ENCODE measurements around the gene KLHL42.

Gene KLHL42

DNA sequence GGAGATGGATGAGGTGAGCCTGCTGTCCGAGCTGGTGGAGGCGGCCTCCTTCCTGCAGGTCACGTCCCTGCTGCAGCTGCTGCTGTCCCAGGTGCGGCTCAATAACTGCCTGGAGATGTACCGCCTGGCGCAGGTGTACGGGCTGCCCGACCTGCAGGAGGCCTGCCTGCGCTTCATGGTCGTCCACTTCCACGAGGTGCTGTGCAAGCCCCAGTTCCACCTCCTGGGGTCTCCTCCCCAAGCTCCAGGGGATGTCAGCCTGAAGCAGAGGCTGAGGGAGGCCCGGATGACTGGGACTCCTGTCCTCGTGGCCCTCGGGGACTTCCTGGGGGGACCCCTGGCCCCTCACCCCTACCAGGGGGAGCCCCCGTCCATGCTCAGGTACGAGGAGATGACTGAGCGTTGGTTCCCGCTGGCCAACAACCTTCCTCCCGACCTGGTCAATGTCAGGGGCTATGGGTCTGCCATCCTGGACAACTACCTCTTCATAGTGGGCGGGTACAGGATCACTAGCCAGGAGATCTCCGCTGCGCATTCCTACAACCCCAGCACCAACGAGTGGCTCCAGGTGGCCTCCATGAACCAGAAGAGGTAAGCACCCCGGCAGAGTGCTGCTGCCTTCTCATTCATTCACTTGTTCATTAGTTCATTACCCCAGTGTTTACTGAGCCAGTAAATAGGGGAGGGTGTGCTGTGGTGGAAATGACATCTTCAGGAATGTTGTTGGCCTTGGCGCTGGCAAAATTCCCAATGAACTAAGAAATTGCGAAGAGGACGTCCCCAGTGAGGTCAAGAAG, 777 bp downstream of the KLHL42 start:
- DNase-seq (ENCODE audit: low read depth) = peak; percentile 80

DNA sequence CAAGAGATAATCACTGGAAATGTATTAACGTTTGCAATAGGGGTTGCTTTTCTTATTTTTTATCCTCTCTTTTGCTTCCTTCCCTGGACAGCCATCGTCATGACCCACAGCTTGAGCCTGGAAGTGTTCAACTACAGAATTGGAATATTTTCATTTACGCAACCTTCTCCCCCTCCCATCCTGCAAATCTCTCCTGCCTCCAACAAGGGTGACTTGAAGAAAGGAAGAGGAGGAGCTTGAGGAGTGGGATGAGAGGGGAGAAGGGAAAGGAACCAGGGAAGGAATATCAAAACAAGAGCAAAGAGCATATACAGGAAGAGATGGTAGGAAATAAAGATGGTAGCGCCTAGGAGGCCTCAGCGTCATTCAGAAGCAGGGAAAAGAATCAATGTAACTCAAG, 1.6 kb downstream of the KLHL42 start:
- DNase-seq (ENCODE audit: low read depth) = no peak

DNA sequence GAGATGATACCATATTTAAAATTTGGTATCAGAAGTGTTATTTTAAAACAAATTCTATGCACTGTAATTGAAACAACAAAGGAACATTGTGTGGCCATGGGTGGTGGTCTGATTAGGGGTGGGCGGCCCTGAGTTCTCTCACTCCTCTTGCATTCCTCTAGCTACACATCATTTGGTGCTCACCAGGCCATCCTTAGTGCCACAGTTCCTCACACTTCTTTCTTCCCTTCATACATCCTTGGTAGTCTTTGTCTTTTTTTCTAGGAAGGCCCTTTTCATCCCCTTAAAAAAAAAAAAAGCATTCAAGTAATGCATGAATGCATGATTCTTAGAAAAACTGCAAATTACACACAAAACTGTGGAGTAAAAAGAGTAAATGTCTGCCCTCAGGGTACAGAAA, 2.4 kb downstream of the KLHL42 start:
- DNase-seq (ENCODE audit: low read depth) = peak; percentile 15

DNA sequence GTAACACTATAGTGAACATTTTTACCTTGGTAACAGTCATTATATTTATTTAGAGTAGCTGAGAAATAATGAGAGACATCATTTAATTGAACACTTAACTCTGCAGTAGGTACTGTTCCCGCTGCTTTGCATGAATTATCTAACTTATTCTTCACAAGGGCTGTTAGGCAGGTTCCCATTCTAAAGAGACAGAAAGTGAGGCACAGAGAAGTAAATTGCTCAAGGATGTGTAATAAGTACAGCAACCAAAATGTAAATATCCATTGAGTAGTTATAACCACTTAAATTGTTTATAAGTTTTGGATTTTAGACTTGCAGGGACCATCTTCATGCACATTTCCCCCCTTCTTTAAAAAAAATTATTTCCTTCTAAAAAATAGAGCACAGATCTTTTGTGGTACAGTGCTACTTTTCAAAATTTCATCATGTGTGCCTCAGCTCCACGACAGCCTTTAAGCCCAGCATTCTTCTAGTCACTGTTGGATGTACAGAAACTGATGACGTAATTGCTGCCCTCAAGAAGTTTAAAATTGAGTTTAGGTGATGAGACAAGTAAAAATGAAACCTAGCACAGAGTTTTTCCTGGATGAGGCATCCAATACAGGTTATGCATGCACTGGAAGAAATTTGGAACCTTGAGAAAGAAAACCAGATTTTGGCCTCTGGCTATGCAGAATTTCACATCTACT, 6.0 kb downstream of the KLHL42 start:
- peak; percentile 96 for DNase-seq (ENCODE audit: low read depth)

DNA sequence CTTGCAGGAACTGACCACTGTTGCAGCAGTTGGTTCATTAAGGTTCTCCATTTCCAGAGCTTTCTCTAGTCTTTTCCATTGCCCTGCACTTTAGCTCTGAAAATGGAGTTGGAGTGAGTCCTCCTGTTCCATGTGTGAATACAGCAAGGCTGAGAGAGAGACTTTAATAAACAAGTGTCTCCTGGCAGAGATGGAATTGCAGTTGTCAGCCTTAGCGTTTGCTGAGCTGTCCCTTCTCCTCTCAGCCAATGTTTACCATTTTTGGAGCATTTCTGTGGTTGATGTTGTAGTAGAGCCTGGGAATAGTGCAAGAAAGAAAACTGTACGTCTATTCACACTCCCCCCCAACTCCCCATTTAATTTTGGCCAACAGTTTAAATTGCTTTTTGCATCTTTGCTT, 7.5 kb downstream of the KLHL42 start:
- DNase-seq (ENCODE audit: low read depth) = no peak

DNA sequence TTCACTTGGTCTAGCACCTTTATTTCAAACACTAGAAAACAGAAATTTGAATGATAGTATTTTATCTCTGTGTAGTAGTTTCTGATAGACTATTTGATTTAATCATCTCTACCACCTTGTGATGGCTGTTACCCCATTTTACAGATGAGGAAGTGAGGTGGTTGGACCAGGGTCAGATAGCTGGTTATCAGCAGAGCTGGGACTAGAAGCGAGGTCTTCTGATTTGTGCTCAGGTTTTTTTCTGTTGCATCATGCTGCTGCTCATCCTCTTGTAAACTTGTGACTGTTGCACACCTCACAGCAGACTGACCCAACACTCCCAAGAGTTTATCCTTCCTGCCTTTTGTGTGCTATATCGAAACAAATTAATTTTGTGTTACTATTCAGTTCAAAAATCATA, 10.1 kb downstream of the KLHL42 start:
- no peak for DNase-seq (ENCODE audit: low read depth)

DNA sequence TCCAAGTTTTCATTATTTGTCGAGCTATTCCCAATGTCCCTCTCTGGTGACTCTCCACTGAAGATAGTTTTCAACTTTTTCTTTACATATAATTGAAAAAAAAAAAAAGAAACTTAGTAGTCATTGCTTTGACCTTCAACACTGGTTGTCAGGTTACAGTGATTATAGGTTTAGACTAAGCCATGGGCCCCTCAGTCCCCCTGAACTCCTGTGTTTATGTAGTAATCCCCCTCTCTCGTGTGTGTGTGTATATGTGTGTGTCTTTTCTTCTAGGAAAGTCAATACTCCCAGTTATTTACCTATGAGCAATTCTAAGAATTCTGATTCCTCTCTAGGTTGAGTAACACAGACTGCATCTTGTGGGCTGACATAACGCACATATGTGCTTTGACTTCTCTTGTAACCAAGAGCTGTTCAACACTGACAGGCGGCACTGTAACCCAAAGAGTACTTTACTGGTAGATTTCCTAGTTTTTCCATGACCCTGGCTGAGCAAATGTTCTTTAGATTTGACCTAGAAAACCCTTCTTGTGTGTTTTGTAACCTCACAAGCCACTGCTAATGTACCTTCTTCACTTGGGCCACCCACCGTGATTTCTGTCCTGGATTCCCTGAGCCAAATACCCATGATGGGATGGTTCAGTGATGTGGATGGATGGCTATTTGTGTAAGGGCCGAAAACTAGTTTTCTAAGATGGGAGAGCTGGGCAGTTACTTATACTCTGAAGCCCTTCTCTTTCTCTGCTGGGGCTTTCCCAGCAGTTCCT, 15.0 kb downstream of the KLHL42 start:
- no peak for DNase-seq (ENCODE audit: low read depth)

DNA sequence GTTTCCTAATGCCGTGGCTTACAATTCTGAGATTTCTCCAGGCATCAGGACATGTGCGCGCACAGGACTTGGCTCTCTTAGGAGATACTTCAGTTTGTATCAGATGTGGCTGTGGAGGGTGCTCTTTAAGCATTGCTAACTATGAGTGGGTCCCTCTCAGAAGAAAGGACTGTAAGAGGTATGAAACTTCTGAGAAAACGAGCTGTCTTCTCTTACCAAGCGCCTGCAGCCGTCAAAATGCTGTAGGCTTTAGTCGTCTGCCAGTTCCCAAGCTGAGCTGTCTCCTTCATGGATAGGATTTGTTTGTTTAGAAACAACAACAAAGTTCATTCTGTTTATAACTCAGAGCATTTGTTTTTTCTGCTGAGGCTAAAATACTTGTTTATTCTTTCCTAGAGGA, 16.1 kb downstream of the KLHL42 start:
- no peak for DNase-seq (ENCODE audit: low read depth)

DNA sequence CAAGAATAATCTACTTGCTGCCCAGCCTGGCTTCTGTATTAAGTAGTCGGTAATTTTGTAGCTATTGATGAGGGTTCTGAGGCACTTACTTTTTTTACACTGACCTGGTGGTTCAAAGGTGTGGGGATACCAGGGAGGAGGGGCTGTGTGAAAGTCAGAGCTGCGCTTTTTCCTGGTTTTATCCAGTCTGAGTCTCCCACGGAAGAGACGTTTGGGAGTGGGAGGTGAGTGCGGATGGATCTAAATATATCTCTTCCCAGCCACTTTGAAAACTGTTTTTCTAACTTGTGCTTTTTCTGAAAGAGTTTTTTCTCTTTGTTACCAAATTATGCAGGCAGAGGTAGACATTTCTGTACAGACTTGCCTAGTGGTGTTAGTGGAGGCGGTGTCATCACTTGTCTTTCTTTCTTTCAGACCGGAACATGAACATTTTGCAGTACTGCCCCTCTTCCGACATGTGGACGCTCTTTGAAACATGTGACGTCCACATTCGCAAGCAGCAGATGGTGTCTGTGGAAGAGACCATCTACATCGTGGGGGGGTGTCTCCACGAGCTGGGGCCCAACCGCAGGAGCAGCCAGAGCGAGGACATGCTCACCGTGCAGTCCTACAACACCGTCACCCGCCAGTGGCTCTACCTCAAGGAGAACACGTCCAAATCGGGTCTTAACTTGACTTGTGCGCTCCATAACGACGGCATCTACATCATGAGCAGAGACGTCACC, 17.4 kb downstream of the KLHL42 start:
- no peak for DNase-seq (ENCODE audit: low read depth)

DNA sequence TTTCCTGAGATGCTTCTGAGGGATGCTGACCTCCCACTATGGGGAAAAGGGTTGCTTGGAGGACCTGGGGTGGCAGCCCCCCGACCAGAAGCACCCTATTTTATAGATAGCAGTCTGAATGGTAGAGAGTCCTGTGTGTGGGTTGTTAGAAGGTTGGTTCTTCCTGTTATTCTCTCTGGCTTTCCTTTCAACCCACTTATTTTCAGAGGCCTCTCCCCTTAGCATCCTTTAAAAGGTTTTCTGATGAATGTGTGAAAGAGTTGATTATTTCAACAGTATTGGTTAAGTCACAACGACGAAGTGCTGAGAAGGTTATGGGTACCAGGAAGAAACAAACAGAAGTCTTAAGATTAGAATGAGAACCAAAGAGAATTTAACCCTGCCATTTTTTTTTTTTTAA, 20.8 kb downstream of the KLHL42 start:
- no peak for DNase-seq (ENCODE audit: low read depth)

DNA sequence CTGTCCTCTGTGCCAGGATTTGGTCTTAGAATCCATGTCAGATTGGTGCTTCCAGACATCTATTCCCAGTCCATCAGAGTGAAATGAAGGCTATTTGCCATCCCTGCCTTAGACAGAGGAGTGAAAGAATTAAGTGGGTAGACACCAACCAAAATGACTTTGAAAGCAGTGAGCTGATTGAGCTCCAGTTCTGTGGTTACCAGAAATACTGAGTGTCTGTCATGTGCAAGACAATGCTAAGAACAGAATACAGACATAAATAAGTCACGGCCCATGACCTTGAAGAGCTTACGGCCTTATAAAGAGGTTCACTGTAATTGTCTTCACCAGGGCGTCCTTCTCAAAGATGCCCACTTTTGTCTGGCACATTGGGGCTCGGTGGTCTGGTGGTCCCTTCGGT, 21.6 kb downstream of the KLHL42 start:
- DNase-seq (ENCODE audit: low read depth) = no peak

DNA sequence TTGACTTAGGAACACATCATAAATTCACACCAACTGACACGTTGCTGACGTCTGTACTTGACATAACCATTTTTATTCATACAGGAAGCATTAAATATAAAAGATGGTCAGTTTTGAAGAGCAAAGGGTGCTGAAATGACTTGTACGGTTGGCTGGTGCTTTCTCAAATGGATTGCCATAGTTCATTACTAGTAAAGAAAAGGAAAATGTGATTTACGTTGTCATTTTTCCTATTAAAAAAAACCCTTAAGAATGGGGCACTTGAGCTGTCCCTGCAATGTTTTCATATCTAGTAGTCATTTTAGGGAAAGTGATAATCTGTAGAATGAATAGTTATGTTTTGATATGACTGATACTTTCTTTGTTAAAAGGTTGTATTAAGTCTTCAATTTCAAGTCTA, 22.5 kb downstream of the KLHL42 start:
- no peak for DNase-seq (ENCODE audit: low read depth)

DNA sequence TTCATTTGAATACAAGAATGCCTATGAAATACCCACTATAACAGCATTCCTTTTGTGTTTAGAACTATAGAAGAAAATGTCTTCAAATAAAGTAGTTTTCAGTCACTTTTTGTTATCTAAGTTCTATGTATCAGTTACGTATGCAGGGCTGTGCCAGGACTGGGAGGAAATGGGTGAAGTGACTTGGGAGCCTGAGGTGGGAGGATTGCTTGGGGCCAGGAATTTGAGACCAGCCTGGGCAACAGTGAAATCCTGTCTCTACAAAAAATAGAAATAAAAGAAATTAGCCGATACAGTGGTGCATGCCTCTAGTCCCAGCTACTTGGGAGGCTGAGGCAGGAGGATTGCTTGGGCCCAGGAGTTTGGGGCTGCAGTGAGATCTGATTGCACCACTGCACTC, 22.9 kb downstream of the KLHL42 start:
- DNase-seq (ENCODE audit: low read depth) = no peak

DNA sequence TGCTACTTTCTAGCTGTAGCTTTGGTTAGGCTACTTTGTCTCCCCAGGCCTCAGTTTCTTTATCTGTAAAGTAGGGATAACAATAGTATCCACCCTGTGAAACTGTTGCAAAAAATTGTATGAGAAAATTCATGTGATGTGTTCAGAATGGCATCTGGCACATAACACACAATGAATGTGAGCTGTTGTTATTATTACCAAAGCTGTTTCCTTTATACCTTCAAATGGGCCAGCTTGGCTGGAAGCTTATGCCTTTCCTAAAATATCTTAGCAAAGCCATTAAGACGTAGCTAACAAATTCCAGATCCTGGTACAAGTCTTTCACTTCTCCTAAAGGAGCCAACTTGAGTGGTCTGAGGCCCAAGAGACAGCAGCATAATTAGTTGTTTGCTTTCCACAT, 25.2 kb downstream of the KLHL42 start:
- DNase-seq (ENCODE audit: low read depth) = no peak

DNA sequence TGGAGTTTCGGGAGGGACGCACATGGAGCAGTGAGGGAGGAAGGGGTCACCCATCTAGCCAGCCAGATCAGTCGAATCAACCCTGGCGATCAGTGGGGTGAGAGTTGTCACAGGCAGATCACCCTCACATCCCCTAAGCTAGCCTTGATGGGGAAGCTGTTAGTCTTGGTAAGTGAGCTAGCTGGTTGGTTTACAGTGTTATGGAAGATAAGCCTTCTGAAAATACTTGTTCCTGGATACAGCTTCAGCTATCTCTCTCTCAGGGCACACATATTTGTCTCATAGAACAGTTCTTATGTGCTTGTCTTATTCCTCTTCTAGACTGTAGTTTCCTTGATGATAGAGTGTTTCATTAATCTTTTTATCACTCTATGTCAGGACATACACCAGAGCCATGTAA, 26.2 kb downstream of the KLHL42 start:
- DNase-seq (ENCODE audit: low read depth) = no peak

DNA sequence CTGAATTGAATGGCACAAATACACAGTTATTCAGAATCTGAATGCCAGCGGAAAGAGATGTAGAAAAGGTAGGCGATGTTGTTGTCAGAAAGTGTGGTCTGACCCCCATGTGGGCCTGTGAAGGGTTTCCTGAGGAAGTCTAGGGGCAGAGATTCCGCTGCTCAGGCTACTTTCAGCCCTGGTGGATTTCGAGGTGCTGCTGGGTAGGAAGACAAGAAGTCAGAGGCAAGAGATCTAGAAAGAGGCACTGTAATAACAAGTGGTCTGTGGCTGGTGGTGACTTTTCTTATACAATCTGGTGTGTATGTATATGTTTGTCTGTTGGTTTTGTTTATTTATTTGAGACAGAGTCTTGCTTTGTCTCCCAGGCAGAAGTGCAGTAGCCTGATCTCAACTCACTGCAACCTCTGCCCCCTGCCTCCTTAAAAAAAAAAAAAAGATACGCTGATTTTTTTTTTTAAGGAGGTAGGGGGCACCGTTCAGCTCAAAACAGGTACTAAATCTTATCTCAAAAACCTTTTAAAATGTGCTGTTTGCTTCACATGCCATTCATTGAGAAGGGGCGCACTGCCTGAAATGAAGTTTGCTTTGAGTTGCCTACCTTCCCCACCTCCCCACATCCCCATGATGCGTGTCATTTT, 27.1 kb downstream of the KLHL42 start:
- no peak for DNase-seq (ENCODE audit: low read depth)

DNA sequence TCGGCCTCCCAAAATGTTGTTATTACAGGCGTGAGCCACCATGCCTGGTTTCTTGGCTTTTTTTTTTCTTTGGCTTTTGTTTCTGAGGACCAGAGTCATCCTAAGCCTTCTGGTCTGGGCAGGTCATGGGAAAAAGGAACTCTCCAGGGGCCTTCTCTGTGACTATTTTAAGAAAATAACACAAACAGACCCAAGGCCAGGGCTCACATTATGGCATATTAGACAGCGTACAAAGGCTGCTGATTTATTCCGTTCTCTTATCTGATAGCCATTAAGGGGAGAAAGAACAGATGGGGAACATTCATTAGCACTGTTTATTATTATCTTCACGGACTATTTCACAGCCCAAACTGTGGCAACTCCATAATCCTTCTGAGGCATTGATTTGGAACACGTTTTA, 28.8 kb downstream of the KLHL42 start:
- no peak for DNase-seq (ENCODE audit: low read depth)

DNA sequence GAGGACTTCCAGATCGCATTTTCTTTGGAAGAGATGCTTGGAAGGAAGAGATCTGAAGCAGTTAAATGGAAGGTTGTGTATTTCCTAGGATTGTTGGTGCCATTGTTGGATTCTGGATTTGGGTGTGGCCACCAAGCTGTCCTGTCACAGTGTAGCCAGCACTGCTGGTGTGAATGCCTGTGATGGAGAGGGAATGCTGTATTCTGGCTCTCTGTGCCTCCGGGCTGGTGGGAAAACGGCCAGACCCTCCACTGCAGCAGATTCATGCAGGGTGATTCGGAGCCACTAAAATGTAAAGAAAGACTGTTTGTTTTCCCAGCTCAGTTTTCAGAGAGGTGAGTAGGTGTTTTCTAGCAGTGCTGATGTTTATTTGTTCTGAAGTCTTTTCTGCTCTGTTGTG, 30.7 kb downstream of the KLHL42 start:
- DNase-seq (ENCODE audit: low read depth) = no peak

DNA sequence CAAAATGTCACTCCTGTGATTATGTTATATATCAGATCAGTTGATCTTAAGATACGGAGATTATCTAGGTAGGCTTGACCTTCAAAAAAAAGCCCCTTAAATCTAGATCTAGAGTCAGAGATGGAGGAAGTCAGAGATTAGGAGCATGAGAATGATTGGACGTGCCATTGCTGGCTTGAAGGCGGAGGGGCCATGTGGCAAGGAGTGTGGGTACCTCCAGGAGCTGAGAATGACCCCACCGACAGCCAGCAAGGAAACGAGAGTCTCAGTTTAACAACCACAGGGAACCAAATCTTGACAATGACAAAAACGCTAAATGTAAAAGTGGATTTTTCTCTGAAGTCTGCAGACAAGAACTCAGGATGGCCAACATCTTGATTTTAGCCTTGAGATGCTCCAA, 32.5 kb downstream of the KLHL42 start:
- DNase-seq (ENCODE audit: low read depth) = no peak

DNA sequence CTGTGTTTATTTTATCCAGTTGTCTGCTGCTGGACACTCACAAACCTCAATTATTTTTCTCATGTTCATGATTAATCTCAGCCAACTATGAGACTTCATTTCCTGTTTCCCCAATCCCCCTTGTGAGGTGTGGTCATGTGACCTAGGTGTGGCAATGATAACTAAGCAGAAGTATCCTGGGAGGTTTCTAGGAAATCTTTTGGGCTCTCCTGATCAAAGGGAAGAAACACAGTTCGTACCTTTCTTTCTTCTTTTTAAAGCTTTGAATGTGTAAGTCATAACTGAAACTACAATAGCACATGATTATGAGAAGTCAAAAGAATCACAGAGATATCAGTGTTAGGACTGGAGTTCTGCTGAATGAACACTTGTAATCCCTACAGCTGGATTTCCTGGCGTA, 34.4 kb downstream of the KLHL42 start:
- DNase-seq (ENCODE audit: low read depth) = peak; percentile 37

DNA sequence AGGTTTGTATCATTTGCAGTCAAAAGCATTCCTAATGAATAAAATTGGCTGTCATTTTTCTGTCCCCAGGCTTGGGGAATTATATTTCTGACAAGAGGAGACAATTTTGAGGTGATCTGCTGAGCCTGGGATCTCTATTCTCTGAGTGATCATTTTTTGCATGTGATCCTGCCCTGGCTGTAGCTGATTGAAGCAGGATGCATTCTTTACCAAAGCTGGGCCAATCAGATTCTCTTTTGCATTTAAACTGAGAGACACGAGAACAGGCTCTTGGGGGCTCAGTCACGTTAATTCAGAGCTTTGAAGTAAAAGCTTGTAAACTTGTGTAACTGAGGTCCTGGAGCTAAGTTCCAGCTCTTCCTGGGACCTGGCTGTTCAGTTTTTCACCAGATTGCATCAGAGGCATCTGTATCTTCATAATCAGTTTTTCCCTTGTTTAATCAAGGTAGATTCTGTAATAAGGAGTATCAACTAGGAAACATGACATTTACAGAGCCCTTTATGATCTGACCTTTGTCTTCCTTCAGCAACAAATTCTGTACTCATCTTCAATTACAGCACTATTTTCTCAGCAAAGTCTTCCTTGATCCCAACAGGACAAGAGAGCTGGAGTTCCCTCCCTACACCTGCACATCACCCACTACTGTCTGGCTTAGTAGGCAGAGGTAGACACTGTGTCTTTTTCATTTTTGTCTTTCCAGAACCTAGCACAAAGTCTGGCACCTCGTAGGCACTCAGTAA, 35.0 kb downstream of the KLHL42 start:
- DNase-seq (ENCODE audit: low read depth) = no peak
